Heart right ventricle (tissue), 16 donors: Measurements from ENCODE around the gene CLCN2. TPM values are rescaled to one million over a fixed set of nuclear protein-coding genes. Genes with fewer than 3 reads are reported as not detected.

Source experiments
- ATAC-seq, 8 donors: fragments of 200-7000 bp; cut with Tn5 transposase; one replicate each; pipeline ENCODE4 v1.9.1; 2020; ENCODE audit warnings: mild to moderate bottlenecking in 8 of 8, moderate library complexity in 8 of 8, moderate number of reproducible peaks in 1 of 8
- DNase-seq, 2 donors: peaks; one replicate each; pipeline ENCODE4 v3.0.0-alpha.2; 2020
- H3K27ac ChIP-seq, 10 donors: fragments of 200-600 bp; sonication (generic) in 2 of 10; one replicate each; pipeline versions ENCODE4 v1.5.0 to v1.8.0; 2020 to 2022; ENCODE audit warnings: mild to moderate bottlenecking in 3 of 10
- H3K27me3 ChIP-seq, 7 donors: fragments of 200-600 bp; one replicate each; pipeline ENCODE4 v1.8.0; 2021 to 2022; ENCODE audit warnings: mild to moderate bottlenecking in 2 of 7
- H3K36me3 ChIP-seq, 9 donors: fragments of 200-600 bp; sonication (generic) in 1 of 9; one replicate each; pipeline versions ENCODE4 v1.5.0 to v1.8.0; 2020 to 2022; ENCODE audit warnings: mild to moderate bottlenecking in 2 of 9
- H3K4me1 ChIP-seq, 9 donors: fragments of 200-600 bp; sonication (generic) in 1 of 9; one replicate each; pipeline versions ENCODE4 v1.5.0 to v1.8.0; 2020 to 2022; ENCODE audit warnings: mild to moderate bottlenecking in 4 of 9
- H3K4me3 ChIP-seq, 10 donors: fragments of 200-600 bp; sonication (generic) in 2 of 10; one replicate each; pipeline versions ENCODE4 v1.5.0 to v1.8.0; 2020 to 2022; ENCODE audit warnings: mild to moderate bottlenecking in 7 of 10, moderate library complexity in 2 of 10
- H3K9me3 ChIP-seq, 11 donors: fragments of 200-600 bp in 10 of 11; sonication (generic) in 2 of 11; one replicate each; pipeline versions ENCODE4 v1.5.0 to v1.8.0; 2013 to 2022; ENCODE audit warnings: mild to moderate bottlenecking in 2 of 11, control low read depth in 1 of 11, moderate library complexity in 1 of 11
- CTCF ChIP-seq, 9 donors: fragments of 200-600 bp; sonication (generic) in 2 of 9; IDR thresholded peaks; one replicate each; pipeline versions ENCODE4 v1.5.0 to v1.8.0; 2021 to 2022; ENCODE audit warnings: antibody characterized with exemption in 9 of 9, mild to moderate bottlenecking in 5 of 9, moderate library complexity in 1 of 9
- WGBS, 2 donors: extraction: QIAGEN DNeasy Blood & Tissue Kit; methylation state at CpG; one replicate each; pipeline ENCODE4 v1.1.7; 2013; ENCODE audit warnings: inconsistent platforms in 1 of 2; 5-methylcytosine and 5-hydroxymethylcytosine counted together
- intact Hi-C, 10 donors: fragments of 100-400 bp; cut with DNase I; formaldehyde crosslinking; loops; one replicate each; pipeline versions ENCODE4 v1.11.1 to v1.14.2; 2022
- polyA plus RNA-seq, 2 donors: library from polyadenylated mRNA; stranded (reverse); fragments of 200-250 nt; gene quantifications; one replicate each; pipeline ENCODE4 v1.2.3, GENCODE V29; 2013
- total RNA-seq, 10 donors: library from RNA; stranded (reverse); fragmentation: NEBNext Ultra II Directional in 3 of 10; extraction: Animal tissue kit (Norgen Biotek cat#: 25700) in 3 of 10; gene quantifications; one replicate each; pipeline versions ENCODE4 v1.2.1 to v1.2.4, GENCODE V29; 2021 to 2023
- donor health status: Arrhythmogenic right ventricular cardiomyopathy.
- donor health status: ischemic (EF 13 %, LVEDD 7.1; RV severe dilation, severe dysfunction).
- donor health status: healthy with polysubstance abuse.
- donor health status: DM: no; HTN: yes; CAD: no.
- donor health status: DM: no; HTN: no; CAD: no.
- donor health status: ischemic (EF 25% LVEDD 6.9; RV normal size, moderate dysfunction).
- donor health status: ischemic (EF 25% LVEDD 5.7; RV mildly dilated, moderate dysfunction).
- donor health status: healthy.
- donor health status: DM: yes; HTN: yes; CAD: no.
- donor health status: Ischemic cardiomyopathy.
- donor health status: ischemic (EF 35%, LVEDD 5.7; RV mildly dilated, moderate dysfunction).
- donor health status: nonischemic (EF 11% LVEDD 7.7; RV severe dilation, severe dysfunction).
- donor health status: DM: yes; HTN: yes; CAD: no.
- donor health status: PGD.
- donor health status: ischemic (EF 29% LVEDD 5.4; RV normal size, mild dysfunction).
- donor health status: nonischemic (EF 23%, LVEDD 6.1; RV moderate dilation, normal function).

The CLCN2 gene
- total and polyA plus RNA-seq, 12 donors, result 1.3 to 8.4 (median 2.4) TPM

GRCh38 chr3:184321666-184322065, 39.7 kb downstream of the CLCN2 start:
- H3K27me3 ChIP-seq, result no peaks in the 10 kb centered on the region
- no peak for TF ChIP-seq CTCF (IDR thresholded peaks at IDR 0.05)
- H3K4me1 ChIP-seq, result peaks cover 14 to 70% (median 52%) of the 10 kb centered on the region in 9 donors
- intact Hi-C loops, result no loop called here
- WGBS, 2 donors, result 83 to 88% methylated on average over 5 of the region's 5 CpGs
- ATAC-seq, result no peak
- no peaks in the 10 kb centered on the region for H3K9me3 ChIP-seq
- DNase-seq, result no peak
- peak overlapping the region in 5 of 10 donors; percentile 2 to 92 (median 66) for H3K27ac ChIP-seq
- peaks cover 17 to 90% (median 82%) of the 10 kb centered on the region in 9 donors for H3K36me3 ChIP-seq
- no peak overlapping the region for H3K4me3 ChIP-seq

GRCh38 chr3:184320104-184320445, 41.3 kb downstream of the CLCN2 start:
- ATAC-seq (peak; percentile 87 to 94 (median 92)), DNase-seq (peak; percentile 96)
- intact Hi-C loops, result loop anchor here in 1 of 10 donors (1.0 kb wide), 1 partner anchor 17 kb away; the partner anchor contains the start of gene FAM131A
- H3K36me3 ChIP-seq, result peaks cover 14 to 83% (median 66%) of the 10 kb centered on the region in 9 donors
- H3K4me3 ChIP-seq, result peak overlapping the region in 9 of 10 donors; percentile 18 to 47 (median 31)
- H3K27ac ChIP-seq, result peak overlapping the region; percentile 46 to 92 (median 88)
- no peaks in the 10 kb centered on the region for H3K27me3 ChIP-seq
- WGBS, 2 donors, result 0% methylated on average over 4 of the region's 4 CpGs
- no peaks in the 10 kb centered on the region for H3K9me3 ChIP-seq
- peak in 1 of 9 donors; percentile 5 for TF ChIP-seq CTCF (IDR thresholded peaks at IDR 0.05)
- peaks cover 22 to 83% (median 64%) of the 10 kb centered on the region in 9 donors for H3K4me1 ChIP-seq

GRCh38 chr3:184317201-184317600, 44.2 kb downstream of the CLCN2 start:
- DNase-seq, result no peak
- Histone ChIP-seq H3K4me1 (peaks cover 26 to 72% (median 64%) of the 10 kb centered on the region in 9 donors), H3K27me3 (no peaks in the 10 kb centered on the region), H3K36me3 (peaks cover 4 to 54% (median 37%) of the 10 kb centered on the region in 9 donors), H3K9me3 (no peaks in the 10 kb centered on the region), H3K4me3 (peak overlapping the region in 3 of 10 donors; percentile 85 to 92 (median 90)), H3K27ac (peak overlapping the region in 6 of 10 donors; percentile 2 to 89 (median 10))
- no peak for TF ChIP-seq CTCF (IDR thresholded peaks at IDR 0.05)
- ATAC-seq, result no peak
- 67 to 71% methylated on average over 5 of the region's 5 CpGs for WGBS, 2 donors
- intact Hi-C loops, result loop anchor here in 3 of 10 donors (10.0 kb wide), 3 partner anchors 132 to 692 kb away; partner anchors contain the start of genes ABCF3 (in 1 of the 3) and DVL3 (in 1 of the 3)

- DNase-seq, result no peak
- WGBS, 2 donors, result 72 to 81% methylated on average over 7 of the region's 7 CpGs
- Histone ChIP-seq H3K4me3 (peak overlapping the region in 9 of 10 donors; percentile 68 to 95 (median 85)), H3K9me3 (no peaks in the 10 kb centered on the region), H3K27me3 (no peaks in the 10 kb centered on the region), H3K27ac (peak overlapping the region in 6 of 10 donors; percentile 2 to 100 (median 96)), H3K36me3 (peaks cover 4 to 50% (median 33%) of the 10 kb centered on the region in 9 donors), H3K4me1 (peaks cover 26 to 69% (median 62%) of the 10 kb centered on the region in 9 donors)
- no peak for ATAC-seq
- intact Hi-C loops, result loop anchor here in 3 of 10 donors (10.0 kb wide), 3 partner anchors 132 to 692 kb away; partner anchors contain the start of genes ABCF3 (in 1 of the 3) and DVL3 (in 1 of the 3)
- no peak for TF ChIP-seq CTCF (IDR thresholded peaks at IDR 0.05)
Measured at GRCh38 chr3:184316792-184317191, 44.6 kb downstream of the CLCN2 start.
